ENCODE measurements around the gene SLC35E3. TPM values are rescaled to one million over a fixed set of nuclear protein-coding genes. Genes with fewer than 3 reads are reported as not detected.

SLC35E3 gene
- total RNA-seq, 2 experiments from 2014 or later: 2.8 to 3.1 TPM

- Mint-ChIP-seq H3K4me1 (ENCODE audit: low read depth) (no peaks in the 10 kb centered on the region), H3K36me3 (ENCODE audit: low read depth) (peaks cover 6% of the 10 kb centered on the region), H3K27ac (no peak overlapping the region), H3K4me3 (no peak overlapping the region), H3K27me3 (ENCODE audit: low read depth) (no peaks in the 10 kb centered on the region), H3K9me3 (no peaks in the 10 kb centered on the region)
- CTCF ChIA-PET: interaction anchor here (0.6 kb wide), 1 partner anchor 387 kb away, joined by 5 read pairs; no protein-coding TSS in a partner anchor
- intact Hi-C loops (cut with micrococcal nuclease): no loop called here
- DNase-seq: no peak
Observed at GRCh38 chr12:68759852-68760251, 13.9 kb downstream of the SLC35E3 start.

DNA sequence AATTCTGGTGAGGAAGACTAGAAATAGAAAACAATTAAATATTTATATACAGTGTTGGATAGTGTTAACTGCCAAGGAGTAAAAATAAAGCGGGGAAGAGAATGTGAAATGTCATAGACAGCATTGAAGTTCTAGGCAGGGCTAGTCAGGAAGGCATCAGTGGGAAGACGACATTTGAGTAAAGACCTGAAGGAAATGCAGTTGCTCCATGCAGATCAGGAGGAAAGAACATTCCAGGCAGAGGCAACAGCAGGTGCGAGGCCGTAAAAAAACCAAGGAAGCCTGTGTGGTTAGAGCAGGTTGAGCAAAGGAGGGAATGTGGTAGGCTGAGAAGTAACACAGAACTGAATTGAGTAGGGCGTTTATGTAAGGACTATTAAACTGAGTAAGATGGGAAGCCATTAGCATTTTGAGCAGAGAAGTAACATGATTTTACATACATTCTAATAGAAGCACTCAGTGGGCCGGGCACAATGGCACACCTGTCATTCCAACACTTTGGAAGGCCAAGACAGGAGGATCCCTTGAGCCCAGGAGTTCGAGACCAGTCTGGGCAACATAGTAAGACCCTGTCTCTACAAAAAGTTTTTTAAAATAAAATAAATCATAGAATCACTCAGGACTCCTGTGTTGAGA is 14.9 kb downstream of the SLC35E3 start:
- no peak overlapping the region for H3K4me3 Mint-ChIP-seq
- no peak for DNase-seq
- H3K4me1 Mint-ChIP-seq (ENCODE audit: low read depth): no peaks in the 10 kb centered on the region
- H3K27ac Mint-ChIP-seq: no peak overlapping the region
- H3K36me3 Mint-ChIP-seq (ENCODE audit: low read depth): peaks cover 5% of the 10 kb centered on the region
- H3K9me3 Mint-ChIP-seq: no peaks in the 10 kb centered on the region
- H3K27me3 Mint-ChIP-seq (ENCODE audit: low read depth): no peaks in the 10 kb centered on the region
- intact Hi-C loops (cut with micrococcal nuclease): no loop called here
- CTCF ChIA-PET: no interaction called here

GRCh38 chr12:68761442-68761812 is 15.5 kb downstream of the SLC35E3 start:
- no peaks in the 10 kb centered on the region for H3K4me1 Mint-ChIP-seq (ENCODE audit: low read depth)
- intact Hi-C loops (cut with micrococcal nuclease): no loop called here
- no peak overlapping the region for H3K4me3 Mint-ChIP-seq
- no peak overlapping the region for H3K27ac Mint-ChIP-seq
- H3K9me3 Mint-ChIP-seq: no peaks in the 10 kb centered on the region
- H3K36me3 Mint-ChIP-seq (ENCODE audit: low read depth): peaks cover 5% of the 10 kb centered on the region
- DNase-seq: no peak
- no peaks in the 10 kb centered on the region for H3K27me3 Mint-ChIP-seq (ENCODE audit: low read depth)
- CTCF ChIA-PET: no interaction called here

GRCh38 chr12:68761901-68762630 is 16.1 kb downstream of the SLC35E3 start:
- Mint-ChIP-seq H3K4me1 (ENCODE audit: low read depth) (no peaks in the 10 kb centered on the region), H3K27ac (no peak overlapping the region), H3K9me3 (no peaks in the 10 kb centered on the region), H3K4me3 (no peak overlapping the region), H3K36me3 (ENCODE audit: low read depth) (peaks cover 8% of the 10 kb centered on the region), H3K27me3 (ENCODE audit: low read depth) (no peaks in the 10 kb centered on the region)
- no peak for DNase-seq
- CTCF ChIA-PET: no interaction called here
- intact Hi-C loops (cut with micrococcal nuclease): no loop called here

- peaks cover 8% of the 10 kb centered on the region for H3K36me3 Mint-ChIP-seq (ENCODE audit: low read depth)
- intact Hi-C loops (cut with micrococcal nuclease): no loop called here
- CTCF ChIA-PET: no interaction called here
- DNase-seq: no peak
- no peak overlapping the region for H3K4me3 Mint-ChIP-seq
- no peaks in the 10 kb centered on the region for H3K4me1 Mint-ChIP-seq (ENCODE audit: low read depth)
- no peaks in the 10 kb centered on the region for H3K9me3 Mint-ChIP-seq
- no peak overlapping the region for H3K27ac Mint-ChIP-seq
- H3K27me3 Mint-ChIP-seq (ENCODE audit: low read depth): no peaks in the 10 kb centered on the region
Observed at GRCh38 chr12:68762691-68763090, 16.7 kb downstream of the SLC35E3 start.

- DNase-seq: no peak
- CTCF ChIA-PET: no interaction called here
- Mint-ChIP-seq H3K36me3 (ENCODE audit: low read depth) (peaks cover 4% of the 10 kb centered on the region), H3K4me3 (no peak overlapping the region), H3K9me3 (no peaks in the 10 kb centered on the region), H3K4me1 (ENCODE audit: low read depth) (no peaks in the 10 kb centered on the region), H3K27me3 (ENCODE audit: low read depth) (no peaks in the 10 kb centered on the region), H3K27ac (no peak overlapping the region)
- intact Hi-C loops (cut with micrococcal nuclease): no loop called here
Observed at GRCh38 chr12:68765696-68766095, 19.7 kb downstream of the SLC35E3 start.

GRCh38 chr12:68766646-68767045 is 20.7 kb downstream of the SLC35E3 start:
- intact Hi-C loops (cut with micrococcal nuclease): no loop called here
- no peak for DNase-seq
- no peak overlapping the region for H3K27ac Mint-ChIP-seq
- H3K36me3 Mint-ChIP-seq (ENCODE audit: low read depth): peaks cover 4% of the 10 kb centered on the region
- no peak overlapping the region for H3K4me3 Mint-ChIP-seq
- H3K9me3 Mint-ChIP-seq: no peaks in the 10 kb centered on the region
- CTCF ChIA-PET: interaction anchor here (0.7 kb wide), 1 partner anchor 10 kb away, joined by 3 read pairs; no protein-coding TSS in a partner anchor
- H3K4me1 Mint-ChIP-seq (ENCODE audit: low read depth): no peaks in the 10 kb centered on the region
- no peaks in the 10 kb centered on the region for H3K27me3 Mint-ChIP-seq (ENCODE audit: low read depth)

GRCh38 chr12:68767191-68767590 is 21.2 kb downstream of the SLC35E3 start:
- Mint-ChIP-seq H3K9me3 (no peaks in the 10 kb centered on the region), H3K4me1 (ENCODE audit: low read depth) (no peaks in the 10 kb centered on the region), H3K27ac (no peak overlapping the region), H3K27me3 (ENCODE audit: low read depth) (no peaks in the 10 kb centered on the region), H3K4me3 (no peak overlapping the region), H3K36me3 (ENCODE audit: low read depth) (peaks cover 4% of the 10 kb centered on the region)
- CTCF ChIA-PET: no interaction called here
- intact Hi-C loops (cut with micrococcal nuclease): no loop called here
- no peak for DNase-seq

- peaks cover 4% of the 10 kb centered on the region for H3K36me3 Mint-ChIP-seq (ENCODE audit: low read depth)
- no peak overlapping the region for H3K4me3 Mint-ChIP-seq
- H3K27ac Mint-ChIP-seq: no peak overlapping the region
- H3K27me3 Mint-ChIP-seq (ENCODE audit: low read depth): no peaks in the 10 kb centered on the region
- H3K4me1 Mint-ChIP-seq (ENCODE audit: low read depth): peaks cover 11% of the 10 kb centered on the region
- CTCF ChIA-PET: no interaction called here
- no peak for DNase-seq
- H3K9me3 Mint-ChIP-seq: no peaks in the 10 kb centered on the region
- intact Hi-C loops (cut with micrococcal nuclease): no loop called here
Observed at GRCh38 chr12:68768431-68768939, 22.5 kb downstream of the SLC35E3 start.

DNA sequence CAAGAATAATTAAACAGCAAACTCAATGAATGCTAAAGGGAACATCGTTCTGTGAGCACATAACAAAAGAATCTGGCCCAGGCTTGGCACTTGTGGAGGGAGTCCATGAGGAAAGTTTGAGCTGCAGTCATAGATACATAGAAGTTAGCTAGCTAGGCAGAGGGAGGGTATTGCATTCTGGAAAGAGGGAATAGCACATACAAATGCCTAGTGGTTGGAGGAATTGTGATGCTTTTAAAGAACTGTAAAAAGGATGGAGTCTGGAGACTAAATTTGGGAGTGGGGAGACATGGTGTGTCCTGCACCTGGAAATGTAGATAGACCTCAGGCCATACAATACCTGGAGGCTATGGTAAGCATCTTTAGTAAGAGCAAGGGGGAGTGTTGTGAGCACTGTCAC is 24.0 kb downstream of the SLC35E3 start:
- intact Hi-C loops (cut with micrococcal nuclease): no loop called here
- Mint-ChIP-seq H3K36me3 (ENCODE audit: low read depth) (peaks cover 2% of the 10 kb centered on the region), H3K27me3 (ENCODE audit: low read depth) (no peaks in the 10 kb centered on the region), H3K27ac (no peak overlapping the region), H3K9me3 (no peaks in the 10 kb centered on the region), H3K4me3 (no peak overlapping the region), H3K4me1 (ENCODE audit: low read depth) (peaks cover 17% of the 10 kb centered on the region)
- no peak for DNase-seq
- CTCF ChIA-PET: interaction anchor here (0.6 kb wide), 1 partner anchor 34 kb away, joined by 3 read pairs; no protein-coding TSS in a partner anchor

GRCh38 chr12:68771223-68771925 is 25.4 kb downstream of the SLC35E3 start:
- CTCF ChIA-PET: no interaction called here
- peaks cover 2% of the 10 kb centered on the region for H3K36me3 Mint-ChIP-seq (ENCODE audit: low read depth)

GRCh38 chr12:68772714-68773113 is 26.7 kb downstream of the SLC35E3 start:
- Mint-ChIP-seq H3K9me3 (no peaks in the 10 kb centered on the region), H3K36me3 (ENCODE audit: low read depth) (no peaks in the 10 kb centered on the region), H3K27me3 (ENCODE audit: low read depth) (no peaks in the 10 kb centered on the region), H3K27ac (peak overlapping the region; percentile 19), H3K4me3 (peak overlapping the region; percentile 56), H3K4me1 (ENCODE audit: low read depth) (peaks cover 17% of the 10 kb centered on the region)
- intact Hi-C loops (cut with micrococcal nuclease): no loop called here
- no peak for DNase-seq
- CTCF ChIA-PET: interaction anchor here (0.6 to 0.7 kb wide), 2 partner anchors 413 to 910 kb away, joined by 3 to 4 read pairs; no protein-coding TSS in a partner anchor

More at GRCh38 chr12:68771223-68771925, 25.4 kb downstream of the SLC35E3 start:
- Mint-ChIP-seq H3K4me3 (no peak overlapping the region), H3K27me3 (ENCODE audit: low read depth) (no peaks in the 10 kb centered on the region), H3K27ac (no peak overlapping the region), H3K4me1 (ENCODE audit: low read depth) (peaks cover 17% of the 10 kb centered on the region), H3K9me3 (no peaks in the 10 kb centered on the region)
- intact Hi-C loops (cut with micrococcal nuclease): no loop called here
- DNase-seq: no peak

Measured in activated naive CD4-positive, alpha-beta T cell treated with anti-CD3 and anti-CD28 coated beads for 36 hours (primary cell).